ENCODE measurements around the gene H6PD.

The H6PD gene

DNA sequence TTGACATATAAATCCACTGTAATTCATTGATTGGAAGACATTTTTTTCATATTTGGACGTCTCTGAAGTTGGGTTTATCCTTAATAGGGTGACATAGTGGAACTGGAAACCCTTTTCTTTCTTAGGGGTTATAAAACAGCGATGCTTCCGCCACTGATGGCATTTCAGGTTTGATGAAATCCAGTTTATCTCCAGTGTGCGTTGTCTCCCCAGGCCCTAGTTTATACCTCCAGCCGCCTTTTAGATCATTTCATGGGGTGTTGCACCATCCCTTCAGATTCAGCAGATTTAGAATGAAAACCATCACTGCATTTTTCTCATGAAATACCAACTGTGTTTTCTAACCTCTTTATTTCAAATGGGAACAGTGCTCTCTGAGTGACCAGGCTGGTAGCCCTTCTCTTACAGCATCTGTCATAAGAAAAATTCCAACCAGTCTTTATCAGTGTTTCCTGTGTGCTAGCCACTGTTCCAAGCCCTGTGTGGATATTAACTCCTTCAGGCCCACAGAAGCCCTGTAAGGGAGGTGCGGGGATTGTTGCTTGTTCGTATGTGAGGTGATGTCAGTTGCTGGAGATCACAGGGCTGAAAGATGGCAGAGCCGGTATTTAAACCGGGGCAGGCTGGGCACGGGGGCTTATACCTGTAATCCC, 19.0 kb downstream of the H6PD start:
- no peak for DNase-seq

GRCh38 chr1:9256332-9256731, 21.8 kb downstream of the H6PD start:
- no peak for DNase-seq

GRCh38 chr1:9257851-9258250, 23.3 kb downstream of the H6PD start:
- DNase-seq: no peak

DNA sequence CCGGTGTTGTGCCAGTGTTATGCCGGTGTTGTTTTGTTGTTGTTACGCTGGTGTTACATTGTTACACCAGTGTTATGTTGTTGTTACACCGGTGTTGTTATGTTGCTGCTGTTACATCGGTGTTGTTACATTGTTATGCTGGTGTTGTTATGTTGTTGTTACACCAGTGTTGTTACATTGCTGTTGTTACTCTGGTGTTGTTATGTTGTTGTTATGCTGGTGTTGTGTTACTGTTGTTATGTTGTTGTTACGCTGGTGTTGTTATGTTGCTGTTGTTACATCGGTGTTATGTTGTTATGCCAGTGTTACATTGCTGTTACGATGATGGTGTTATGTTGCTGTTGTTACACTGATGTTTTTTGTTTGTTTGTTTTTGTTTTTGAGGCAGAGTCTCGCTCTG, 24.1 kb downstream of the H6PD start:
- DNase-seq: no peak

DNA sequence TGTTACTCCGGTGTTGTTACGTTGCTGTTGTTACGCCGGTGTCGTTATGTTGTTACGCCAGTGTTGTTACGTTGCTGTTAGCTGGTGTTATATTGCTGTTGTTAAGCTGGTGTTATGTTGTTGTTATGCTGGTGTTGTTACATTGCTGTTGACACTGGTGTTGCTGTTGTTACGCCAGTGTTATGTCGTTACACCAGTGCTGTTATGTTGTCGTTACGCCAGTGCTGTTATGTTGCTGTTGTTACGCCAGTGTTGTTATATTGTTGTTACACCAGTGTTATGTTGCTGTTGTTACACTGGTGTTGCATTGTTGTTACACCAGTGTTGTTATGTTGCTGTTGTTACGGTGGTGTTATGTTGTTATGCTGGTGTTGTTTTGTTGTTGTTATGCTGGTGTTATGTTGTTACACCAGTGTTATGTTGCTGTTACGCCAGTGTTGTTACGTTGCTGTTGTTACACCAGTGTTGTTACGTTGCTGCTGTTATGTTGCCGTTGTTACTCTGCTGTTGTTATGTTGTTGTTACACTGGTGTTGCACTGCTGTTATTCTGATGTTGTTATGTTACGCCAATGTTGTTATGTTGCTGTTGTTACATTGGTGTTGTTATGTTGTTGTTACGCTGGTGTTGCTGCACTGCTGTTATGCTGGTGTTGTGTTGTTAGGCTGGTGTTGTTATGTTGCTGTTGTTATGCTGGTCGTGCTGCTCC, 25.6 kb downstream of the H6PD start:
- no peak for DNase-seq

DNA sequence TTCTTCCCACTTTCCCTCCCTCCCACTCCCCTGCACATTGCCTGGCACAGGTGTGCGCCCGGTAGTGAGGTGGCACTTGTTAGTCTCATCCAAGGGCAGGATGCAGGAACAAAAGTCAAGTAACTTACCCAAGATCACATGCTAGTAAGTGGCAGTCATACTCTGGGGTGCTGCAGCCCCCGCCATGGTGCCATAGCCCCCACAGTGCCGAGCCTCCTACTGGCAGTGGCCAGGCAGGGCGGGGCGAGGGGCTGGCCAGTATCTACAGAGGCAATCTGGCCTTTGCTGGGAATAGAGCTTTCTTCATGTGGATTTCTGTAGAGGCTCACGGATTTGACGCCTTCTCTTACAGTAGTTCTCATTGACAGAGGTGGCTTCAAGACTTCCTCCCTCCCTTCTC, 26.9 kb downstream of the H6PD start:
- DNase-seq: no peak

DNA sequence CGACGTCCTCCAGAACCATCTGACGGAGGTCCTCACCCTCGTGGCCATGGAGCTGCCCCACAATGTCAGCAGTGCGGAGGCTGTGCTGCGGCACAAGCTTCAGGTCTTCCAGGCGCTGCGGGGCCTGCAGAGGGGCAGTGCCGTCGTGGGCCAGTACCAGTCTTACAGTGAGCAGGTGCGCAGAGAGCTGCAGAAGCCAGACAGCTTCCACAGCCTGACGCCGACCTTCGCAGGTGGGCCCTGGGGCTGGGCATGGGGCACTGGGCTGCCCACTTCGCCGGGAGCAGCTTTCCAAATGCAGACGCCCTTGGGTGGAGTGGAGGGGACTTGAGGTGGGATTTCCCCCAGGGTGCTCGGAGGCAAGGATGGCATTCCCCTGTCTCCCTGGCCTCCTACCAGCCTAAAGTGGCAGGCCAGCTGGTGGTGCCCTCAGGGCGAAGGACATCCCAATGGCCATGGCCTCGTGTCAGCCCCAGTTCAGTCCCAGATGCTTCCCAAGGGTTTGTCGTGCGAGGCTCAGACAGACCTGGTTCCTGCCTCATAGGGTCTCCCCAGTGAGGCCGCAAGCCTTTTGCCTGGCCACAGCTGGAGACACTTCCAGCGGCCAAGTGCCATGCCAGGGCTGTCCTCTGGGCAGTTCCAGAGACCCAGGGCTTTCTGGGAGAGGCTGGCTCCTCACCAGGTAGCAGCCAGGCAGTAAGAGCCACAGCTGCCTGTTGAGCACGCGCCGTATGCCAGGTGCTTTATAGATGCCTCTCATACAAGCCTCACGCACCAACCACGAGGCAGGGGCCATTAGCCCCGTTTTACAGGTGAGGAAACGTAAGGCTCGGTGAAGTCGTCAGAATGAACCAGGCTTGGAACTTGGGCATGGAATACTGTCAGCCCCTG, 27.8 kb downstream of the H6PD start:
- no peak for DNase-seq

DNA sequence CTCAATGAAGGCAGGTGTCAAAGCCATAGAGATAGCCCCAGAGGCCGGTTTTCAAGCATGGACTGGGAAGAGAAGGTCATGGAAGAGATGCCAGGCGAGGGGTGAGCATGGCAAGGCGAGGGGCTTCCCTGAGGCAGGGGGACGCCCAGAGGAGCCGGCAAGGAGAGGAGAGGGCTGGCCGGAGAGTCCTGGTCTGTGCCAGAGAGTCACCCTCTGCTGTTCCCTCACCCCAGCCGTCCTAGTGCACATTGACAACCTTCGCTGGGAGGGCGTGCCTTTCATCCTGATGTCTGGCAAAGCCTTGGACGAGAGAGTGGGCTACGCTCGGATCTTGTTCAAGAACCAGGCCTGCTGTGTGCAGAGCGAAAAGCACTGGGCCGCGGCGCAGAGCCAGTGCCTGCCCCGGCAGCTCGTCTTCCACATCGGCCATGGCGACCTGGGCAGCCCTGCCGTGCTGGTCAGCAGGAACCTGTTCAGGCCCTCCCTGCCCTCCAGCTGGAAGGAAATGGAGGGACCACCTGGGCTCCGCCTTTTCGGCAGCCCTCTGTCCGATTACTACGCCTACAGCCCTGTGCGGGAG, 28.8 kb downstream of the H6PD start:
- no peak for DNase-seq

GRCh38 chr1:9263984-9264872, 29.7 kb downstream of the H6PD start:
- no peak for DNase-seq

DNA sequence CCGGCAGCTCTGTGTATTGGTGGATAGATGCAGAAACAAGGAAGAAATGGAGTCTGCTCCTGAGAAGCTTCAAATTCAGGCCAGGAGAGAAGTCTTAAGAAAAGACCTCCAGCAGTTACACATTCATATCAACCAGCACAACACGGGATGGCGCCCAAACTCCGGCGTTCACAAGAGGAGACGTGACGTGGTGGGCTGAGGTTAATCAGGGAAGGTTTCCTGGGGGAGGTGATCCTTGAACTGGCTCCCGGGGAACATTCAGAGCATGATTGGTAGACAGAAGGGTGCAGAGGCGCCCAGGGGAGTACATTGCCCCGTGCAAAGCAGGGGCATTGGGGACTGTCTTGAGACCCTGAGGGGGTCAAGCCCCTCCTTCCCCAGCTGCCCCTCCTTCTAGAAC, 30.5 kb downstream of the H6PD start:
- no peak for DNase-seq

DNA sequence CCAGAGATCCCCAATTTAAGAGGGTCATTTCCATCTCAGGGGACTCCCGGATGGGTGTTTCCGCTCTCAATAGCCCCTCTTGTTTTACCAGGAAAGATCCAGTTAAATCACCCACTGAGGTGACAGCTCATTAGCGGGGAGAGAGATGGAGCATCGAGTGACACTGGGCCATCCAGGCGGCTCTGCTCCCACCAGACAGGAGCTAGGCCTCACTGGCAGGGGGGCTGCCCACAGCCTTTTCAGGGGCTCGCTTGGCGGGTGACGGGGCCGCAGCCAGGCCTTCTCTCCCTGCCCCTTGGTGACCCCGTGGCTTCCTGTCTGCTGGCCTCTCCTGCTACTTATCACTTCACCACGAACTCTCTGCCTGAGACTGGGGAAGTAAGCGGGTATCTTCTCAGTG, 31.4 kb downstream of the H6PD start:
- no peak for DNase-seq

DNA sequence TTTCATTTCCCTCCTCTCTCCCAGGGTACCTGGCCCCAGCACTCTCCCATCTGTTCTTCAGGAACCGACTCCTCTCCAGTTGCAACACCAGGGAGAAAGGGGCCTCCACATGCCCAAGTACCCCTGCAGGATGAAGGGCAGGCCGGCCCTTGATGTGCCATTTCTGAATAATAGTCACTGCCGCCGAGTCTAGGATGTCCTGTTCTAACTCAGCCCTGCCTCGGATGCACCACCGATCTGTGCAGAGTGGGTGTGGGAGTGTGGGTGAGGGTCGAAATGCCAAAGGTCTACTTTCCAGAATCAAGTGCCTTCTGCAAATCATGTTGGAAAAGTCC, 32.7 kb downstream of the H6PD start:
- no peak for DNase-seq

DNA sequence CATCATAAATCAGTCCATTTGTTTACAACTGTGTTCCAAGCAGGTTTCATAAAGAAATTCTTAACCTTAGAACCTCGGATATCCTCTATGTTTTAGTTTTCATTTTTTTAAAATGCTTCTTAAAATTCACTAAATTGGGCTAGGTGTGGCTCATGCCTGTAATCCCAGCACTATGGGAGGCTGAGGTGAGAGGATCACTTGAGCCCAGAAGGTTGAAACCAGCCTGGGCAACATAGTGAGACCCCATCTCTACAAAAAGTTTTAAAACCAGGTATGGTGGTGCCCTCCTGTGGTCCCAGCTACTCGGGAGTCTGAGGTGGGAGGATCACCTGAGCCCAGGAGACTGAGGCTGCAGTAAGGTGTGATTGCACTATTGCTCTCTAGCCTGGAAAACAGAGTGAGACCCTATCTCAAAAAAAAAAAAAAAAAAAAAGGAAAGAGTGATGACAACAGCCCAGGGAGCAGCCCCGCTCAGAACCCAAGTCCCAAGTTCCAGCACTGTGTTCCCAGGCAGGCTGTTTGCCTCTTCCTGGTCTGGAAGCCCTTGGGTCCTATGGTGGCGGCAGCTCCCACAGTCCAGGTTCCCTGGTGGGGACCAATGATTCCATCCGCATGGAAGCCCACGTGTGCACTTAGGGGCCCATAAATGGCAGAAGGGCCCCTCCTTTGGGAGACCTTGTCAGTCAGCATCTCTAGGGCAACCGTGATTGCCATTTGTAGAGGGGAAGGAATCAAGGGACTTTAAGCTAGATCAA, 33.4 kb downstream of the H6PD start:
- no peak for DNase-seq

DNA sequence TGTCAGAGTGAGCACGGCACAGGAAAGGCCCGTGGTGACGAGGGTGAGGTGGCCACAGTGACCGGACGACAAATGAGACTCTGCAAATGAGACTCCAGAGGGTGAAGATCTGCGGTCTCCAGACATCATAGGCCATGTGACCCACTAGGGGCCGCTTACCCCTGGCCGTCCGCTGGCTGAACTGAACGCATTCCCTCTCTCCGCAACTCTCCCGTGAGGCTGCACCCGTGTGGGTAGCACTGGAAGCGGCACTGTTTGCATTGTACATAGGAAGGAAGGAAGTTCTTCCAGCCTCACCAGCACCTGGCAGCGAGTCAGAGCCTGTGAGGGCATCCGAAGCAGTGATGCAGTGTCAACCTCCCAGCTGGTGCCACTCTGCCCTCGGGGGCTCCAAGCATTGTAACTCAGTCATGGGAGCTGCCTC, 34.5 kb downstream of the H6PD start:
- DNase-seq: peak; percentile 42

- DNase-seq: no peak
These were observed 35.1 kb downstream of the H6PD start for GRCh38 chr1:9269721-9270120.

DNA sequence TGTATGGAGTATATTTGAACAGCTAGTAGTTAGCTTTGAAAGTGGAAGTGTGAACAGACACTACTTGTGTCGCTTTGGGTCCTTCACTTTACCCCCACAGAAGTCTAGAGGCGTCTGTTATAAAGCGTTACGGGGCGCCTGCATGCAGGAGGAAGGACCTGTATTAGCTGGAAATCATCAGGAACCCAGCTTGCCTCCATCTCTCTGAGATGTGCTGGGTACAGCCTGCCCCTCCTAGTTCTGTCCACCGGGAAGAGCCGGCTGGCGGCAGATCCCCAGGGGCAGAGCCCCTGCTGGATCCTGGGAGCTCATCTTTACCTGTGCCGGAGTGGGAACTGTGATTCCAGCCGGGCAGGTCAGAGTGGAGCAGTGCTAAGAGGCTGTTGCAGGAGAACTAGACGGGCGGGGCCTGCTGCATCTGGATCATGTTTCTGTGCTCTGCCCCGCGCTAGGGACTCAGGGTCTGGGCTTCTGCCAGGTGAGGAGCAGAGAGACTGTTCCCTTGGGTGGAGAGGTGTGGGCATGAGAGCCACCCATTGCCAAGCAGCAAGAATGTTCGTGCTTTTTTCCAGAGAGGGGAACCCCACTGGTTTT, 35.8 kb downstream of the H6PD start:
- peak; percentile 53 for DNase-seq

GRCh38 chr1:9271283-9271682, 36.7 kb downstream of the H6PD start:
- DNase-seq: no peak

DNA sequence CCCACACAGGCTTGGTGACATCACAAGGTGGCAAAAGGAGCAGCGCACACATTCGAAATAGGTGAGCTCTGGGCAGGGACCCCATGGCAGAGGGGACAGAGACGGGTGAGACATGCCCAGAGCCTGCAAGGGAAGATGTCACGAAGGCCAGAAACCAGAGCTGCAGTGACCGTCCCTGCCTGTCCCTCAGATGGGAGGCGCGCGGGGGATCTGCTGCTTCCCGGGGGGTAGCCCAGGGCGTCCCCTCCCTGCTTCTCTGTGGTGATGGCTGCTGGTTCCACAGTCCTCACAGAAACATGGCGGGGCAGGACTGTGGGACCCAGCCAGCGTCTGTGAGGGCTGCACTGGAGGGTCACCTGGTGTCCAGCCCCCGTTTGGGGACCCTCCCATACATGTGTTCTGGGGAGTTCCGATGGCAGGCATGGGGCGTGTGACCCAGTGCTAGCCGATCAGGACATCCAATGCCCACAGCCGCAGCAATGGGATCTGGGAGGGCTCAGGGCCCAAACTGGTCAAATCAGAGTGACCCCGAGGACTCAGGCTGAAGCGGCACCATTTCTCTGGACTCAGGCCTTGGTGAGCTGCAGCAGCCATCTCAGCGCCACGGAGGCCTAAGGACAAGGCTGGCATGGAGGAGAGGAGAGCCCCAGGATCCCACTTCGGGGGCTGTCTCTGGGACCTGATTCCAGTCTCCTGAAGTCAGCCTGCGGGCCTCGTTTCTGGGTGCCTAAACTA, 37.5 kb downstream of the H6PD start:
- DNase-seq: no peak

DNA sequence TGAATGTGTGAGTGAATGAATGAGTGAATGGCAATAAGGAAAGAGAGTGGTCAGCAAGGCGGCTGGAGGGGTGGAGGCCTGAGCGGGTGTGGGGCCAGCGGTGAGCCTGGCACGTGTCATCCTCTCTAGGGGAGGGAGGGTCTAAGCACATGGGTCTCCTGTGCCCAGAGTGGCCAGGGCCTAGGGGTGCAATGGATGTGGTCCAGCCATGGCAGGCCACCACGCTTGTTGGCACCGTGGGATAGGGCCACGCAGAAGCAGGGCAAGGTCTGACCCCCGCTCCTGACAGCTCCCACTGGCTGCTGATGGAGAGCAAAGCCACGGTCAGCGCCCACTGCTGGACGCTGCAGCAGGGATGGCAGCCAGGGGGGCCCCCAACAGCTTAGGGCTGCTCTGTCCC, 38.6 kb downstream of the H6PD start:
- no peak for DNase-seq

- no peak for DNase-seq
These were observed 40.6 kb downstream of the H6PD start for GRCh38 chr1:9275161-9275560.
